ENCODE measurements around the gene STRIT1.

- TF ChIP-seq POLR2A (IDR thresholded peaks at IDR 0.05), result no peak
- no peak for TF ChIP-seq CTCF (IDR thresholded peaks at IDR 0.05)
- no peak for TF ChIP-seq POLR2AphosphoS5 (IDR thresholded peaks at IDR 0.05)
- TF ChIP-seq EP300 (IDR thresholded peaks at IDR 0.05), result no peak
Observed at GRCh38 chr3:155242342-155242741, 51.1 kb downstream of the STRIT1 start.

Measured in upper lobe of left lung (tissue), 4 donors.